ENCODE data around the gene SFXN3. TPM values are rescaled to one million over a fixed set of nuclear protein-coding genes. Genes with fewer than 3 reads are reported as not detected.

The SFXN3 gene
- total and polyA plus RNA-seq, 2 of the 8 experiments (the other 6 are each of a cell fraction or from before 2014, with no cell fraction given) = 2.6 to 2.8 TPM

GRCh38 chr10:101015582-101015973 lies 15.5 kb upstream of the SFXN3 start:
- FAIRE-seq (no peak), DNase-seq (ENCODE audit: low read depth in 1 of 2, low spot score in 2 of 2) (no peak)
- Histone ChIP-seq H4K20me1 (replicated peaks in 1 of 2; ENCODE audit: control insufficient read depth in 1 of 2, insufficient read depth in 2 of 2, low read length in 2 of 2) (no peaks in the 10 kb centered on the region), H3K36me3 (ENCODE audit: control insufficient read depth in 2 of 4, insufficient read depth in 4 of 4, low read length in 3 of 4) (no peaks in the 10 kb centered on the region), H3K9ac (replicated peaks in 1 of 4; ENCODE audit: extremely low read depth in 1 of 4, low read depth in 3 of 4, low read length in 3 of 4) (no peak overlapping the region), H2BK20ac (ENCODE audit: low read length) (no peak overlapping the region), H3K23ac (ENCODE audit: insufficient read length) (no peak overlapping the region), H2BK5ac (ENCODE audit: low read depth, low read length) (no peak overlapping the region), H3K4me2 (ENCODE audit: insufficient read depth in 1 of 2, low read depth in 2 of 2, low read length in 2 of 2) (no peak overlapping the region), H2AFZ (ENCODE audit: low read length) (no peak overlapping the region), H3K27me3 (replicated peaks in 1 of 4; ENCODE audit: control insufficient read depth in 3 of 4, extremely low read depth in 1 of 4, insufficient read depth in 3 of 4, low read length in 3 of 4) (peaks cover 14 to 41% (median 32%) of the 10 kb centered on the region in 4 experiments), H2AK5ac (ENCODE audit: low read depth, low read length) (no peak overlapping the region), H2BK15ac (ENCODE audit: low read length) (no peak overlapping the region), H3K9me3 (ENCODE audit: insufficient read depth in 2 of 2, low read depth in 1 of 2, low read length in 1 of 2) (no peaks in the 10 kb centered on the region), H3K14ac (ENCODE audit: insufficient read length) (no peak overlapping the region), H2BK120ac (replicated peaks; ENCODE audit: low read depth, low read length) (no peak overlapping the region), H3K4me3 (ENCODE audit: extremely low read depth in 1 of 4, insufficient read depth in 2 of 4, low read depth in 3 of 4, low read length in 4 of 4) (no peak overlapping the region), H3K56ac (replicated peaks; ENCODE audit: insufficient read length, low read depth, low read length) (no peak overlapping the region), H3K79me1 (ENCODE audit: low read depth, low read length) (no peaks in the 10 kb centered on the region), H4K91ac (replicated peaks; ENCODE audit: insufficient read length, low read length) (no peak overlapping the region), H3K27ac (ENCODE audit: low read depth, low read length) (no peak overlapping the region), H2BK12ac (ENCODE audit: low read depth, low read length) (no peak overlapping the region), H3K18ac (ENCODE audit: extremely low read depth, low read length) (no peak overlapping the region), H4K5ac (ENCODE audit: insufficient read length, low read depth, low read length) (no peak overlapping the region), H3K4me1 (replicated peaks in 1 of 4; ENCODE audit: control insufficient read depth in 3 of 4, insufficient read depth in 4 of 4, low read length in 3 of 4) (peaks cover 0 to 18% (median 11%) of the 10 kb centered on the region in 4 experiments; a peak in 5 of 7 replicates), H3K4ac (replicated peaks; ENCODE audit: insufficient read length, low read depth, low read length) (no peak overlapping the region), H4K8ac (ENCODE audit: extremely low read depth, insufficient read depth, low read length) (no peak overlapping the region), H3K23me2 (ENCODE audit: low read depth, low read length) (peaks cover 11% of the 10 kb centered on the region; the same call in 1 of the 2 replicates), H3K79me2 (ENCODE audit: control insufficient read depth in 1 of 2, insufficient read depth in 2 of 2, low read length in 2 of 2) (no peaks in the 10 kb centered on the region)
- CTCF ChIA-PET (ENCODE audit: partially characterized antibody) = interaction anchor here (0.5 to 7.2 kb wide), 24 partner anchors 12 to 1634 kb away, joined by 3 to 464 read pairs (median 8); partner anchors contain the start of genes KAZALD1, LZTS2, MRPL43 and PDZD7
- WGBS, 2 experiments (ENCODE audit: extremely low coverage in 1 of 2, insufficient coverage in 1 of 2, insufficient read length in 1 of 2, insufficient replicate concordance in 2 of 2, low coverage in 1 of 2, low lambda C conversion rate in 2 of 2, missing lambda C conversion rate in 1 of 2) = 76% methylated on average over 8 of the region's 8 CpGs; no CpG with 5 or more reads in 1 of the 2 experiments
- POLR2A ChIA-PET (ENCODE audit: partially characterized antibody) = interaction anchor here (1.4 to 6.5 kb wide), 6 partner anchors 9 to 49 kb away, joined by 3 to 81 read pairs (median 8); partner anchors contain the start of genes LZTS2, MRPL43 and TWNK
- TF ChIP-seq CEBPB (IDR thresholded peaks at IDR 0.05; ENCODE audit: low read depth, low read length) (no peak), ZNF274 (IDR thresholded peaks at IDR 0.05; ENCODE audit: borderline replicate concordance, extremely low read depth, low read length) (no peak)

All from H1 (cell line).